GM06990 (cell line): Measurements from ENCODE around the gene SCN5A.

Experiments
- DNase-seq: peaks from one replicate; pipeline ENCODE4 v3.0.0-alpha.2; 2011; ENCODE audit not compliant: insufficient read length; ENCODE audit errors: extremely low read depth
- H3K27me3 ChIP-seq: replicated peaks from 2 replicates; pipeline ENCODE4 v1.6.0; 2011; ENCODE audit warnings: low read length; ENCODE audit not compliant: control insufficient read depth, insufficient read depth
- H3K36me3 ChIP-seq: 2 replicates; pipeline ENCODE4 v1.5.1; 2011; ENCODE audit warnings: low read length; ENCODE audit not compliant: control insufficient read depth, insufficient read depth
- H3K4me3 ChIP-seq: replicated peaks from 2 replicates; pipeline ENCODE4 v1.5.1; 2011; ENCODE audit warnings: low read depth, mild to moderate bottlenecking, control low read depth, low read length
- CTCF ChIP-seq: IDR thresholded peaks from 2 replicates; pipeline ENCODE4 v1.5.1; 2011; ENCODE audit warnings: low read length, control low read depth, mild to moderate bottlenecking, inconsistent platforms; ENCODE audit not compliant: insufficient read depth, poor library complexity, severe bottlenecking

SCN5A gene

GRCh38 chr3:38582941-38583645, 66.4 kb downstream of the SCN5A start:
- H3K36me3 ChIP-seq, result no peaks in the 10 kb centered on the region
- no peak for TF ChIP-seq CTCF
- DNase-seq, result no peak
- H3K27me3 ChIP-seq, result no peaks in the 10 kb centered on the region; the same call in none of the 2 replicates
- no peak overlapping the region for H3K4me3 ChIP-seq

GRCh38 chr3:38582316-38582715, 67.2 kb downstream of the SCN5A start:
- no peaks in the 10 kb centered on the region; the same call in none of the 2 replicates for H3K27me3 ChIP-seq
- no peak for TF ChIP-seq CTCF
- no peak overlapping the region for H3K4me3 ChIP-seq
- no peaks in the 10 kb centered on the region for H3K36me3 ChIP-seq
- DNase-seq, result no peak

- TF ChIP-seq CTCF, result no peak
- Histone ChIP-seq H3K36me3 (no peaks in the 10 kb centered on the region), H3K27me3 (no peaks in the 10 kb centered on the region; the same call in 1 of the 2 replicates), H3K4me3 (no peak overlapping the region)
- DNase-seq, result no peak
These were observed 67.7 kb downstream of the SCN5A start for GRCh38 chr3:38581774-38582173.

GRCh38 chr3:38580450-38581382, 68.8 kb downstream of the SCN5A start:
- Histone ChIP-seq H3K36me3 (no peaks in the 10 kb centered on the region), H3K4me3 (no peak overlapping the region), H3K27me3 (no peaks in the 10 kb centered on the region; the same call in 1 of the 2 replicates)
- TF ChIP-seq CTCF, result no peak
- no peak for DNase-seq

GRCh38 chr3:38579551-38580449, 69.7 kb downstream of the SCN5A start:
- no peak overlapping the region for H3K4me3 ChIP-seq
- no peaks in the 10 kb centered on the region for H3K36me3 ChIP-seq
- no peak for DNase-seq
- no peak for TF ChIP-seq CTCF
- no peaks in the 10 kb centered on the region; the same call in 1 of the 2 replicates for H3K27me3 ChIP-seq
